HG02973 (cell line): ENCODE data around the gene MBNL2.

Source experiments
- ATAC-seq: cut with Tn5 transposase; IDR thresholded peaks from one replicate; pipeline ENCODE4 v1.9.1; 2021; ENCODE audit warnings: moderate library complexity; ENCODE audit not compliant: unreplicated experiment

The MBNL2 gene

DNA sequence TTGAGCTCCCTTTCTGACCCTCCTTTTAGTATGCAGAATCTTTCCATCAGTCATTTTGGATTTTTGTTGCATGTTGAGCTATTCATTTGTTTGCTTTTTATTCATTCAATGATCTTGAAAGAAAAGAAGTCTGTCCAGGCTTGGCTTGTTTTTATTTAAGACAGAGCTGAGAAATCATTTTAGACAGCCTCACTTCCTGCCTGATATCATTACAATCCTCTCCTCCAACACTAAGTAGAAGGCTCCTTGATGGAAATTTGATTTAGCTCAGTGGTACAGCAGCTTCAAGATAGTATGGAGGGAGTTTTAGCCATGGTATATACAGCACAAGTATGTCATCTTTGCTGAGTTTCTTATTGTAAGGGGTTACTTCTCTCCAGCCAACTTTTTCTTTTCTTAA is 28.4 kb downstream of the MBNL2 start:
- ATAC-seq: no peak

DNA sequence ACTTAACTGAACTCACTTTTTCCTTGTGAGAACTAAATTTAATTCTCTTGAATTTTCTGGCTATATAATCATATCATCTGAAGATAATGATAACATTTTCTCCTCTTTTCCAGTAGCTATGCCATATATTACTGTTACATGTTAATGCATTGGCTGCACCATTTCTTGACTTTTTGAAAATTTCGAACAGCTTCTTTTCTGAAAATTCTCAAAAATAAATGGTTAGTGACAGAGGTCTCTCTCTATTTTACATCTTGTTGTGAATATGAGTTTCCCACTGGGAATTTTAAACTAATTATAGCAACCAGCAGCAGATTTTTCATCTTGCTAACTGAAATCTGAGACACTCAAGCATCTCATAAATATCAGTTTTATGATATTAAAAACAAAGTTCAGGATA is 30.6 kb downstream of the MBNL2 start:
- no peak for ATAC-seq

DNA sequence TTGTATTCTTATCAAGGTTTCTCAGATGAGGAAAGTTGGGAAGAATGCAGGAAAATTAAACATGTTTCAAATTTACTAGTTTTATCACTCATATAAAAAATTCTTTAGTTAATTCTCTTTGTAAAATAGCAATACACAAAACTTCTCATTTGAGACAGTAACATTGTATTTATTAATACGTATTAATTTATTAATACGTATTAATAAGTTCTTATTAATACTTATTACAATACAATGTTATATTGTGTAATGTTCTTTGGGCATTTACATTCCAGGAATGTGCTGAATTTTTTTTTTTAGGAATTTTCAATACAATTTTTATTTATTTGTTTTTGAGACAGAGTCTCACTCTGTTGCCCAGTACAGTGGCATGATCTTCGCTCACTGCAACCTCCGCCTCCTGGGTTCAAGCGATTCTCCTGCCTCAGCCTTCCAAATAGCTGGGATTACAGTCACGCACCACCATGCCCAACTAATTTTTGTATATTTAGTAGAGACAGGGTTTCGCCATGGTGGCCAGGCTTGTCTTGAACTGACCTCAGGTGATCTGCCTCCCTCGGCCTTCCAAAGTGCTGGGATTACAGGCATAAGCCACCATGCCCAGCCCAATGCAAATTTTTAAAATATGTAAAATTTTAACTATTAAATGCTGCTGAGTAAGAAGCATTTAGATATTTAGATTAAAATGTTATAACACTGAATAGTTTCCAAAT is 31.6 kb downstream of the MBNL2 start:
- no peak for ATAC-seq

DNA sequence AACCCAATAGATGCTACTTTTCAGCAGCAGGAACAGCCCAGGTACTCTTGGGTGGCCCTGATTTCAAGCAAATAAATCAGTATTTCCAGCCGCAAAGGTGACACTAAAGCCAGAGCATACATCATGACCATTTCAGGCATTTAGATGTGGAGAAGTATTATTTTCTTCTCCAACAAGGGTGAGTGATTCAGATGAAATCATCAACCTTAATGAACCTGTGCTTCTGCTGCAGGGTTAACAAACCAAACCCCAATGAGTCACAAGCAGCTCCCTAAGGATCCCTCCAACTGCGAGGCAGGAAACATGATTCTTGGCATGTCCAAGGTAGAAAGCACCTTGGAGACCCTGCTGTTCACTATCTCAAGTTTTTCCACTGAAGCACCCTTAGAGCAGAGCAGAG is 32.7 kb downstream of the MBNL2 start:
- no peak for ATAC-seq

DNA sequence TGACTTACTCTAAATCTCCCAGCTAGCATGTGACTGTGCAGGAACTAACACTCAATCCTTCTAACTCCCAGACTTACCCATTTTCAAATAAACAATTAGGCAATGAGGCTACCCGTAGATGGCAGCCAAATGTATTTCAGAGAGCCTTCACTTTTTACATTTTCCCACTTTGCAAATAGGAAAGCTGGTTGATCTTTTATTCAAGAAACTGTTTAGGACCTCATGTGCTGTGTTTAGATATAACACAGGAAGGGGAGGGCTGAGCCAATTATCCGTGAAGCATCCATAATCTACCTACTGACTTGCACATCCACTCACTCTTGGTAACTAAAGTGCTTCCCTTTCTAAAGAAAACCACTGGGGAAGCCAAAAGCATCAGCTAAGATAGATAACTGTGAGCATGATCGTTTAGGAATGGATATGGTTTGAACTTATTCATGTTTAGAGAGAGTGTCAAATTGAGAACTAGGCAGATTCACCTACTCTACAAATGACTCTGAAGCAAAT is 33.4 kb downstream of the MBNL2 start:
- no peak for ATAC-seq

DNA sequence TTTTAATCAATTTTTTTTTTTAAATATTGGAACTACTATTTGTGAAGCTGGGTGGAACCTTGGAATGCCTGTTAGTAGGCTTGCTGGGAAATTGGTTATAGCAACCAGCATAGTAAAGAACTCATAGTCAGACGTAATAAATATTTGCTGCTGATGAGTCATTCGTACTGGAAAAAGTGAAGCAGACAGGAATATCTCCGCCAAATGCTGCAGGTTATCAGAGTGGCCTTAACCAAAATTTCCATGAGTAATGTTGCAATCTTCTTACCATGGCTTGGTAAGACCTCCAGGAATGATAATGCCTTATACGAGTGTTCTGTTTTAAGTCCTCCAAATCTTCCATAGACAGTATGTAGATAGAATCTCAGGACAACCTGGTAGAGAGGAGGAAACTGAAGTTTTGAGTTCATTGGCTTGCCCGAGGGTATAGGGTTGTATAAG is 34.2 kb downstream of the MBNL2 start:
- ATAC-seq: no peak

DNA sequence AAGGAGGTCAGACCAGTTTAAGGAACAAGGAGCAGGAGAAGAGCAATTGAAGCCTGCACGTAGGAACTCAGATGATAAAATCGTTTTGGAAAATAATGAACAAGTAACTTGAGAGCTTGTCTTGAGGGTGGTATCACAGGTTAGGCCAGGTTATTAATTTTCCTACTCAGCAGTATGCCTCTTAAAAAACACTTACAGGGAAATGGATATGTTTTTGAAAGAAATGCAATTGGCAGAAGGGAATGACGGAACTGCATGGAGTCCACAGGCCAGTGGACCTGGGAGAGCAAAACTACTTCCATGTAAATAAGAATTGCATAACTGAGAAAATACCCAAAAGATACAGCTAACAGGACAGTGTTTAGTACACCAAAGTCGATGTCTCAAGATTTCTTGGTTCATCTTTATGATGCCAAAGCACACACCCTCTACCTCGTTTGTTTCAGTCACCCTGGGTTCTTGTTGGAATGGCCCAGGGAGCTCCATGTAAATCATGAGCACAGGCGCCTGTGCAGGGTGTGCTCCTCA is 35.2 kb downstream of the MBNL2 start:
- no peak for ATAC-seq

DNA sequence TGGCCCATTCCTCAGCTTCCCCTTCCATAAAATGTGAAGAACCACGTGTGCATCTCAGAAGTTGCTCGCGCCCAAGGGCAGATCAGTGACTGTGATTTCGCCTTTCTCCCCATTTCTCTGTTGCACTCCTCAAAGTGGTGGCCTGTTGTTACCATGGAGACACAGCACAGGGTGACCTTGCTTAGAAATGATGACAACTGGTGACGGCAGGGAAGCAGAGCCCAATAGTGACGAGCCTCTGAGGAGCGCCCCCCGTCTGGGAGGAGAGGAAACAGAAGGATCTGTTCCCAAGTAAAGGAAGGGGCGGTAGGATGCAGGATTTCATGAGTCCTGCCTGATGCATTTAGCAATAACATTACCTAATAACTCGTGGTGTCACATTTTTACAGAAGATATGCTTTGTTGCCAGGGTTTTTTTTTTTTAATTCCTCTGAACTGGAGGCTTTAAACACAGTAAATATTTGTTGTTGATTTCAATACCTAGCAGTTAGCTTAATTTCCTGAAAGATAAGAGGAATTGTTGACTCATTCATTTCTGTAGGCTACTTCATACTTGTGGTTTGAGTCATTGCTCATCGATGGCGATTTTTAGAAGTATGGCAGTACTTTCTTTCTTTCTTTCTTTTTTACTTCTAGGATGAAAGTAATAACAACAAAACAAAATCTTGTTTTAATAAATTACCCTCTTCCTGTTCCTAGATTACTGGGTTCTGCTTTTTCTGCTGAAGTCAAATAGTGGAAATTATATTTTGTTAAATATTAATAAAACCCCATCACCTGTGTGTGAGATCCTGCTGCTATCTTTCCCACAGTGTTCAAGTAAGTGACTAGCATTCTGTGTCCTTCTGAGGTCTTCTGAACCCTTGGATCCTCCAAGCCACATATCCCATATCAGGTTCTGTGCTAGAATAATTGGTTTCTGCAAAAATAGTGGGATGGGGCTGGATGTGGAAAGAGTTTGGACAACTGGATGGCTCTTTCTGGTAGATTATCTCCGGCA is 36.0 kb downstream of the MBNL2 start:
- peak; percentile 81 for ATAC-seq

DNA sequence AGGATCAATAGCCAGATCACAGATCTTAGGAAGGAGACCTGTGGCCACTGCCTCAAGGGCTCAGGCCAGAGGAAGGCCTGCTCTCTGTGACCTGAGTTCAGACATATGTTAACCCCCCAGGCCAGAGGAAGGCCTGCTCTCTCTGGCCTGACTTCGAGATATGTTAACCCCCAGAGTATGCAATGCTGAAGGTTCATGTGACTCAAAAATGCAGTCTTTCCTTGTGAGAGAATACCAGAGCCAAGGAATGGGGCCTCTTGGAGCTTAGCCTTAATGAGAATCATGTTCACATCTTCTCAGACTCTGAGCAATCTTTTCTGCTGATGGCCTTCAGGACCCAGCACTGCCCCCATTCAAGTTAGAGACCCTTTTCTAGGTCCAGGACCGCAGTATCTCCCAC is 36.7 kb downstream of the MBNL2 start:
- ATAC-seq: no peak

DNA sequence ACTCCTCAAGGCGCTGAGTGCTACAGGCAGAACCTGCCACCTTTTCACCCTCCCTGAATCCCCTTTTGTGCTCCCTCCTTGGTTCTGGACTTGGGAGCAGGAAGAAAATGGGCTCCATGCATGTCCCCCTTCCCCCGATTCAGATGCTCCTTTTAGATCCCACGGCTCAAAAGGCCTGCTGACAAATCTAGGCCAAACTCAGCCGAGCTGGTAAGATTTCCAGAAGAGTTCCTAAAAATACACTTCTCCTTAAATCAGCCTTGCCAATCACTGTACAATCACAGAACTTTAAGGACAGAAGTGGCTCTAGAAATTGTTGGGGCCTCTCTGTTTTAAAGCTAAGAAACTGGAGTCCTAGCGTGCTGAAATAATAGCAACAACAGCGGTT is 37.3 kb downstream of the MBNL2 start:
- ATAC-seq: no peak

DNA sequence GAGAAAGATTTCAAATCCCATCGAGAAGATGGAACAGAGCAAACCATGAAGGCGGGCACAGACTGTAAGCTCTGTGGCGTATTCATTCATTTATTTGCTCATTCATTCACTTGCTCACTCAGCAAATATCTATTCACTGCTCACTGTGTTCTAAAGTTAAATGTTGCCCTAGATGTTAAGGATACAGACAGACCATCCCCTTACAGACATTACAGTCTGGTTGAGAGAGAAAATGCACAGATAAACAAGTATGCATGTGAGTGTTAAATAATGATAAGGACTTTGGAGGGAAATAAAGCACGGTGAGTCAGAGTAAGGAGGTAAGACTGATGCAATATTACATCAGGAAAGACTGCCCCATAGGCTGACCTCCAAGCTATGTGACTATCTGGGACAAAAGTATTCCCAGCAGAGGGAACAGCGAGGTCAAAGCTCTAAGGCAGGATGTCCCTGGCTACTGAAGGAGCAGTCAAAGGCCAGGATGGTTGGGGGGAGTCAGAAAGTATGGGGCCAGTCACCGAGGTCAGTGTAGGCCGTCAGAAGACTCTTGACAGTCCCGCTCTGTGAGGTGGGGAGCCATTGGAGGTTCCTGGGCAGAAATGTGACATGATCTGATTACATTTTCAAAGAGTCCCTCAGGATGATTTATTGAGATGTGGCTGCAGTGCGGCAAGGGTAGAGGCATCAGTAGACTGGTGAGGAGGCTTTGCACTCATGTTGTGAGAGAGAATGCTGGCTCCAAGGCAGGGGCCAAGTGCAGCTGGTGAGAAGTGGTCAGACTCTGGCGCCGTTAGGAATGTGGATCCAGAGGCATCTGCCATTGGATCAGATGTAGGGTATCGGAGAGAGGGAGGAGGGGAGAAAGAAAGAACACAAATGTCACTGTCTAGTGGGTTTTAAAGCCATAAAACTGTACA is 37.9 kb downstream of the MBNL2 start:
- no peak for ATAC-seq

DNA sequence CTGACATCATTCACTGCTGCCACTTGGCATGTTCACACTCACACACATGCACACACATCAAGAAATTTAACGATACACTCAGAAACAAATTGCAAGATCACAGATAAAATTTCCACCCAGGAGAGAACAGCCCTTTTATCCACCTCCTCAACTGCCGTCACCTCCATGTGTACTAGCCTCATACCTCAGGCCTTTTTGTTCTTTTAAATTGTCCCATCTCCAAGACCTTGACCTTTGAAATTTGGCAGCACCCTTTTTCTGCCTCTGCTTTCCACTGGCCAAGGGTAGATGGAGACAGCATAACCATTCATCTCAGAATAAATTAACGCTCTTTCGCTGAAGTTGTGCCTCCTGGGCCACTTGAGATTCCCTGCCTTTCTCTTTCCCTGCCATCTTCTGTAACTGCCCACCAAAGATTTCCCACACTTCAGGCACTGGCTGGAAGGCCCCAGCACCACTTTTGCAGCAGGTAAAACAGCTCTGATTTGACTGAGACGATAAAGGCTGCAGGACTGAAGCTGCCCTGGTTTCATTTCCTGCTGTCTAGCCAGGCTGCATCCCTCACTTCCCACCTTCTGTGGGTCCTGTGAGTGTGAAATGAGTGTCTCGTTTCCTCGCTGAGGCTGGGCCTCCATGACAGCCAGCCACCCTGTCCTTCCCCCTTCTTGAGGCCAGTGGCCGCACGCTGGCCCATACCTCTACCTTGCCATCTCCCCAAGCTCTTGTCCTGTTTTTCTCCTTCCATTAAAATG is 39.3 kb downstream of the MBNL2 start:
- ATAC-seq: peak; percentile 46

DNA sequence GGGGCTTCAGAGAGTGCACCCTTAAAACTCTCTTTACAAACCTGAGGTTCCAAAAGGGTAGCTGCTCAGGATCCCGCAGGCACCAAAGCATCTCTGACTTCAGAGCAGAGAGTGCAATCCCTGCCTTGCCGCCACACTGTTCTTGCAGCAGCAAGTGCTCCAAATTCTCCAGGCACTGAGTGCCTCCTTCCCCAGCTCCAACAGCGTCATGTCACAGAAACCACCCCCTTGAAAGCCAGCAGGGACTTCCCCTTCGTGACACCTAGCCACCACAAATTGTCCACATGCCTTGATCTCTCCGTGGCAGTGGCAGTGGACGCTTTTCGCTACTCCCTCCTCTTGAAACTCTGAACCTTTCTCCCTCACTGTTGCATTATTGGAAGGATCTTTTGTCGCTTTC is 39.9 kb downstream of the MBNL2 start:
- no peak for ATAC-seq

DNA sequence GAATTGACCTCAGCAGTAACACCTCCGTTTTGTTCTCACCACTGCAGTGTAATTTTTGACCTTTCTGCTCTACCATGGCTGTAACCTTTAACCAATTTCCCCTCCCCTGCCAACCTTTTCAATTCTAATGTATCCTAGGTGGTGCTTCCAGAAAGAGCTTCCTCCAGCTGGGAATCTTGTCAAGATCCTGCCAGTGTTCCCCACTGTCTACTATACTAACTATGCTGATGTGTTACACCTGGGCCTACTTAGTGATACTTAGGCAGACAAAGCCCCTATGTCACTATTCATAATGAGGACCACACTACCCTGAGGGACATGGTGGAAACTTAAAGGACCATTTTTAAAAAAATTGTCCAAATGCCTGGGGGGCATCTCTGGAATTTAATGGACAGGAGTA is 41.0 kb downstream of the MBNL2 start:
- ATAC-seq: no peak

DNA sequence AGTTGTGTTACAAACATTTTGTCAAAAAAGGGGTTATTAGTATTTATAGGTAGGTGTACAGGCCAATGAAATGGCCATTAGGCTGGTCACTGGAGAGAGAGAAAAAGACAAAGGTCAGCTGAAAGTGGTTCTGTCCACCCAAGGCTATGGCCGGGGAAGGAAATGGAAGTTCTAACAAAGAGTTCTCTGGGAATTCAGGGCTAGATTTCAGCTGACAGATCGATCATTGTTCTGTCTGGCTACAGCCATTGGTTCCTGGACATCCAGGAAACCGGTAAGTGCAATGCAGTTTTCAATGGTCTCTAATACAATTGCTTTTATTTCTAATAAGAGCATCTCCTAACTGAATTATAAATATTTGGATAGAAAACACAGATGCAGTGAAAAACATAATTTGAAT is 42.5 kb downstream of the MBNL2 start:
- ATAC-seq: no peak

DNA sequence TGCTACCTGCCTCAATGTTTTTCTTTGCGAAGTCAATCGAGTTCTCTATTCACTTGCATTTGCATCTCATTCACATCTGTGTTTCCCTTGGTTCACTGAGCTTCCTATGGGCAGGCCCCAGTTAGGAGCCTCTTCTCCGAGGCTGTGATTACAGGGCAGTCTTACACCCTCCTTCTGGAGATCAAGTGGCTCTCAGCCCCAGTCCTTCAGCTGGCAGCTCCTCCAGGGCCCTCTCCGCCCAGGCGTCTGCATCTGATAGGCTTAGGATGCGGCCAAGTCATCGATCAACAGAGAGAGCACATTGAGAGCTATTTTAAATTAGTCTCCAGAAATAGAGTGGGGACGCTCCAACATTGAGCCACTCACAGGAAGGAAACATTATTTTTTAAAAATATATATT is 44.2 kb downstream of the MBNL2 start:
- ATAC-seq: no peak

DNA sequence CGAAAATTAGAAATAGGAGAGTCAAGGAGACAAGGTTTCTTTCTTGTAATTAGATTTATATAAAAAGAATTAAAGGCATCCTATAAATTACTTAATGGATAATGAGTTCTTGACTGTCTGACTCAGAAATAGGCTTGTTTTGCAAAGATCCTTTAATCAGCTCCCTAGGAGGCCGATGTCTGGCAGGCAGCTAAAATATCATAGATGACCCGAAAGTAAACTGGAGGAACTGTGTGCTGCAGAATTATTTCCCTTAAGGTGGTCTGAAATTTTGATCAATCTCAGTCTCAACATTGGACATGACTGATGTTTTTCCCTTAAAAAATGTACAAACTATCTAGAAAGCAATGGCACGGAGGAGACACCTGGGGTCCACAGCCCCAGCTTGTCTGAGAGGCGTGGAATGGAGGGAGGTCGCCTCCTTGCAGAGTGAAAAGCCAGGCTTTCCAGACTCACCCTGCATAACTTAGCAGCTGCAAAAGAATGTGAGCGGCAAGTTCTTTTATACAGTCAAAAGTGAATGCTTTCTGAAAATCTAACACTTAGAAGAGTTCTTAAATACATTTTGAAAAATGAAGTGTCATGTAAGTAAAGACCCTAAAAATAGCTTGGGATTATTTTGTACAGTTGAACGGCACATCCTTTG is 44.8 kb downstream of the MBNL2 start:
- ATAC-seq: no peak

DNA sequence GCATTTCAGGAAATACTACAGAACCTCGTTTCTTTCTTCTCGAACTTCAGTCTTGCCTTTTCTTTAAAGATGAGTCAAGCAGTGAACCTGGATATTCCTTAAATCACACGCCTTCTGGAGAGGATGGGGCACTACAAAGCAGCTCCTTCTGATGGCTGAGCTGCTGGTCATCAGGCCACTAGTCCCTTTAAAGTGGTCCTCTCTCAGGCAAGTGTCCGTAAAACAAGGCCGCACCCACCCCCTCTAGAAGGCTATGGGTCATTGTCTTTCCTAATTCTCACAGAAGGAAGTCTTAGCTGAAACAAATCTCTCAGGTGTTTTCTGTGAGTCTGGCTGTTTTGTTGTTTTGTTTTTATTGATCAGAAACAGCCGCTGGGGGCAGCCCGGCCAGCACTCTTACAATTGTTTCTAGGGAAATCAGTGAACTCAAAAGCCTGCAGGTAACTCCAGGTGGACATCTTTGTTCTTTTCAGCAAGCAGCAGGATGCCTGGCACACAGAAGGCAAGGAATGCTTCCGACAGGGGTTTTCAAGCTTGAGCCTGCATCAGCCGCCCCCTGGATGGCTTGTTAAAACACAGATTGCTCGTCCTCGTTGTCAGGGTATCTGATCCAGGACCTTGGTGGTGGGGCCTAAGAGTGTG is 45.4 kb downstream of the MBNL2 start:
- ATAC-seq: no peak

DNA sequence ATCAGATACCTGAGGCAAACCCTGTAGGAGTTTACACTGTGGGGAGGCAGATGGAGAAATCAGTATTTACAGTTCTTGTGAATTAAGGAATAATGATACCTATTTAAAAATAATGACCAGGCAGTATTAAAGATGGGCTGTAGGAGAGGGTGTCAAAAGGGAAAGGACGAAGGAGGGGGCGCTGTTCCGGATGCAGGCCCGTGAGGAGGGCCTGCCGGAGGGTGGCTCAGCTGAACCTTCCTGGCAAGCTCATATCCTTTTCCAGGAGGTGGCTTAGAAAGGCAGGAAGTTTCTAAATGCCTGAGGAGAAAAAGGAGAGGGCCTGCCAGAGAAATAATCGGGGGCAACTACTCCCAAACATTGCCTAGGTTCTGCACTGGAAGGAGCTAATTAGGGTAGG is 46.6 kb downstream of the MBNL2 start:
- no peak for ATAC-seq
